LNCaP clone FGC (cell line): ENCODE data around the gene CELF2.

Experiments
- DNase-seq: peaks from one replicate; pipeline ENCODE4 v3.0.0-alpha.2; 2011; ENCODE audit warnings: low read depth
- H3K4me3 ChIP-seq: 2 replicates; pipeline ENCODE4 v1.5.1; 2011; ENCODE audit warnings: mild to moderate bottlenecking, low read depth, low read length, control low read depth
- TF ChIP-seq, protein P1 (sequence below): IDR thresholded peaks from 2 replicates; pipeline ENCODE4 v1.5.1; 2012; ENCODE audit warnings: mild to moderate bottlenecking; ENCODE audit not compliant: control insufficient read depth, insufficient read depth; ENCODE audit errors: extremely low read depth

Gene CELF2

DNA sequence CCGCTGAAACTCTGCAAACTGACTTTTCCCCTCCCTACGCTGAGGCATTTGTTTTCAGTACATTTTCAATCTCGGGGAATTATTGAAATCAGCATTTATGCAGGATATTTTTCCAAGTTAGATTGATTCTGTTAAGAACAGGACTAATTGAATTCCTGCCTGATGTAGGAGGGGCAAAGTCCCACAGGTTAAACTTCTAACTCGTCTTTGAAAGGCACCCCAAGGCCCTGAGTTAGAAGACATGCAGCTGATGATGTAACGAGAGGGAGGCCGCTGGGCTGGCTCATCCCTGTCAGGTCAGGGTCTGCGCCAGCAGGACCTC lies 253.1 kb downstream of the CELF2 start:
- TF ChIP-seq, protein P1, sequence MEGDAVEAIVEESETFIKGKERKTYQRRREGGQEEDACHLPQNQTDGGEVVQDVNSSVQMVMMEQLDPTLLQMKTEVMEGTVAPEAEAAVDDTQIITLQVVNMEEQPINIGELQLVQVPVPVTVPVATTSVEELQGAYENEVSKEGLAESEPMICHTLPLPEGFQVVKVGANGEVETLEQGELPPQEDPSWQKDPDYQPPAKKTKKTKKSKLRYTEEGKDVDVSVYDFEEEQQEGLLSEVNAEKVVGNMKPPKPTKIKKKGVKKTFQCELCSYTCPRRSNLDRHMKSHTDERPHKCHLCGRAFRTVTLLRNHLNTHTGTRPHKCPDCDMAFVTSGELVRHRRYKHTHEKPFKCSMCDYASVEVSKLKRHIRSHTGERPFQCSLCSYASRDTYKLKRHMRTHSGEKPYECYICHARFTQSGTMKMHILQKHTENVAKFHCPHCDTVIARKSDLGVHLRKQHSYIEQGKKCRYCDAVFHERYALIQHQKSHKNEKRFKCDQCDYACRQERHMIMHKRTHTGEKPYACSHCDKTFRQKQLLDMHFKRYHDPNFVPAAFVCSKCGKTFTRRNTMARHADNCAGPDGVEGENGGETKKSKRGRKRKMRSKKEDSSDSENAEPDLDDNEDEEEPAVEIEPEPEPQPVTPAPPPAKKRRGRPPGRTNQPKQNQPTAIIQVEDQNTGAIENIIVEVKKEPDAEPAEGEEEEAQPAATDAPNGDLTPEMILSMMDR, result no peak
- H3K4me3 ChIP-seq, result no peak overlapping the region
- DNase-seq, result no peak

DNA sequence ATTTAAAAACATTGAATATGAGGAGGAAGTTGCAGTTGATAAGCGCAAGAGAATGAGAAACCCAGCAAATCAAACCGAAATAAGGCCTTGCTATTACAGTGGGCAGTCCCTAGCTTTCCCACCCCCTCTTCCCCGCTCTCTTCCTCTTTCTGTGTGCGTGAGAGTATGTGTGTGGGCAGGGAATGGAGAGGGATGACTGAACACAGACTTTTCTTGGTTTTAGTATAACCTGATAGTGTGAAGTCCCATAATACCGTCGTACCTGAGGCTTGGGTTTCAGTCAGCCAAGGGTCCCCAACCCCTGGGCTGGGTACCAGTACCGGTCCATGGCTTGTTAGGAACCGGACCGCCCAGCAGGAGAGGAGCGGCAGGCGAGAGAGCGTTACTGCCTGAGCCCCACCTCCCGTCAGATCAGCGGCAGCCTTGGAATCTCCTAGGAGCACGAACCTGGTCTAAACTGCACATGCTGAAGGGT lies 255.3 kb downstream of the CELF2 start:
- no peak for DNase-seq
- no peak overlapping the region for H3K4me3 ChIP-seq
- TF ChIP-seq, protein P1, result no peak

DNA sequence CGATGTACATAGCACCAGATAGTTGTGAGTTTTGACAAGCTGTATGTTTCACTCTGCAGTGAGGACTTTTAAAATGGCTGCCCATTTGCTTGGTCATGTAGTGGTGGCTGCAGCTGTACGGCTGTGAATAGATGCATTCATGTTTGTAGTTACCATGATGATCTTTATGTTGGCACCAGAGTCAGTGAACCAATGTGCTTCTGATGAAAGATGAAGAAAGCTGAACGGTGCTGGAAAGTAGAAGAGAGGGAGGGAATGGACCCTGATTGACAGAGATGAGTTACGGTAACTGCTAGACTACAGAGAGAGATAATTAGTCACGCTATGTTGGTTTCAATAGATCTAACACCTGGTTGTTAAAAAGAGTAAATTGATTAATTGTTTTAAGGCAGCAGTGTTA lies 256.8 kb downstream of the CELF2 start:
- no peak for DNase-seq
- TF ChIP-seq, protein P1, result no peak
- H3K4me3 ChIP-seq, result no peak overlapping the region

DNA sequence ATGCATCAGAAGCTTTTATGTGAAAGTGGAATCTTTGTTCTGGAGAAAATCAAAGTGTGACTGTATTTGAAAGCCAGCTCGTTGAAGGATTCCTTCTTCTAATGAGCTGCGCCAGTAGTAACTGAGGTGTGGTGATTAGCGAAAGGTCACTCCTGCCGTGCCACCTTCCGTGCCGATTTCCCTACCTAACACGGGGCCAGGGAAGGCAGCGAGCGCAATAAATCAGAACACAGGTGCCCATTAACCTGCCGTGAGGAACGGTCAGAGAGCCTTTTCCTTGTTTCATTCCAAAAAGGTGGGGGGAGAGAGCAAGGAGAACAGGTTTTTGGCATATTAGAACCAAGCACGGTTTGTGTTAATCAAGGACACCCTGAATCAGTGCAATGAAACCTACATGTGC lies 258.0 kb downstream of the CELF2 start:
- TF ChIP-seq, protein P1, result no peak
- DNase-seq, result no peak

DNA sequence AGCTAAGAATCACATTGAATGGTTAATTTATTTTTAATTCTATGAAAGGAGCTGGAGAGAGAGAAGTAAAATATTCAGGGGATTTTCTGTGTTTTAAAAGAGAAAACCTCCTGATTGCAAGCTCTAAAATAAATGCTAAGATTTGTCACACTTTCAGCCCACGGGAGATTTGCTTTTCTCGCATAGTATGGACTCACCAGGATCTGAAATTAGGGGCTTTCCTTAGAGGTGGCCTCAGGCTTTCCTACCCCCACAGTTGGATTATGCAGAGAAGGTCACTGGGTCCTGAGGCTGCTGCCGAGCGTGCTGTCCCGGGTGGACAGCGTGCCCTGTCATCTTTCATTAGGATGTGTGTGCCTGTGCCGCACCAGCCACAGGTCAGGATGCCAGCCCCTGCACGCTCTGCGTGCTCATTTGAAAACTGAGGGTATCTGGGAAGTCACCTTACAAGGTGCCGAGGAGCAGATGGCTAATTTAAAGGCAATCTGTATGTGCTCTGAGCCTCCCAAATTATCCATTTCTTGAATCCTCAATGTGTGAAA lies 258.8 kb downstream of the CELF2 start:
- DNase-seq, result no peak
- TF ChIP-seq, protein P1, result no peak
- H3K4me3 ChIP-seq, result no peak overlapping the region

More for the DNA sequence above, 258.0 kb downstream of the CELF2 start:
- H3K4me3 ChIP-seq, result no peak overlapping the region

DNA sequence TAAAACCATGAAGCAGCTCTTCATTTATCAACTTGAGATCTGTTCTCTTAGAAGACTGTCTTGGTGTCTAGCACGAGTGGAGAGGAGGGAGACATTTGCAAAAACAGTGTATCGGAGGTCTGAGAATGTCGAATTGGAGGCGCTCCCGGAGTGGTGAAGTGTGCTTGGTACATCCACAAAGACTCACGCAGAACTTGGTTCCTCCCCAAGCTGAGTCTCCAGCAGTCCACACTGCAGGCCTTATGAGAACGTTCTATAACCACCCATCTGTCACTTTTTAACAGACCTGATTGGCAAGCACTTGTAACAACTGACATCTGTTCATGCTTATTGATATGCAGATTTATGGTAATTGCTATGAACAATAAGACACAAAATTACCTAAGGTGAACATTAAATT lies 261.6 kb downstream of the CELF2 start:
- TF ChIP-seq, protein P1, result no peak
- no peak for DNase-seq
- no peak overlapping the region for H3K4me3 ChIP-seq
